Muscle of back (tissue), 13 donors: Measurements from ENCODE around the gene PCDHB6. TPM values are rescaled to one million over a fixed set of nuclear protein-coding genes. Genes with fewer than 3 reads are reported as not detected.
A peak's percentile ranks its signal among the peaks of the same experiment; 100 is the strongest.
"Not testable (repeated sequence)": the region's sequence is repeated elsewhere in the genome, so short reads cannot be mapped to it uniquely, and the experiment has no call there.

Experiments
- DNase-seq, 3 donors: peaks; one replicate each; pipeline versions ENCODE4 v3.0.0 to v3.0.0-alpha.2; 2013
- long read RNA-seq, 9 donors: transcript quantifications; one replicate each; lab custom pipeline, GENCODE V29; 2026
- polyA plus RNA-seq, 10 donors: library from polyadenylated mRNA; unstranded; fragments of 120-200 nt; gene quantifications; one replicate each; pipeline ENCODE4 v1.2.1, GENCODE V29; 2013; ENCODE audit not compliant: insufficient read length in 10 of 10

Gene PCDHB6
- polyA plus RNA-seq = 1 to 10 TPM; 1.3 to 2.5 (median 1.8) TPM
- long read RNA-seq, donor 1 = 0 reads
- long read RNA-seq, donor 2 = 0 reads
- long read RNA-seq, donor 3 = 0 reads
- long read RNA-seq, donor 4 = 0 reads
- long read RNA-seq, donor 5, partial matches to known transcripts = 0 of 1 reads
- long read RNA-seq, donor 5, other reads (novel, unspliced or antisense) = 0 of 1 reads
- long read RNA-seq, donor 6 = 0 reads
- long read RNA-seq, donor 7, partial matches to known transcripts = 0 of 3 reads
- long read RNA-seq, donor 7, other reads (novel, unspliced or antisense) = 0 of 3 reads
- long read RNA-seq, donor 8, transcript PCDHB6-201 (1 exons, 3,266 nt) = major isoform, 5 of 5 reads
- long read RNA-seq, donor 8, partial matches to known transcripts = 0 of 5 reads
- long read RNA-seq, donor 8, other reads (novel, unspliced or antisense) = 0 of 5 reads
- long read RNA-seq, donor 9 = 0 reads

DNA sequence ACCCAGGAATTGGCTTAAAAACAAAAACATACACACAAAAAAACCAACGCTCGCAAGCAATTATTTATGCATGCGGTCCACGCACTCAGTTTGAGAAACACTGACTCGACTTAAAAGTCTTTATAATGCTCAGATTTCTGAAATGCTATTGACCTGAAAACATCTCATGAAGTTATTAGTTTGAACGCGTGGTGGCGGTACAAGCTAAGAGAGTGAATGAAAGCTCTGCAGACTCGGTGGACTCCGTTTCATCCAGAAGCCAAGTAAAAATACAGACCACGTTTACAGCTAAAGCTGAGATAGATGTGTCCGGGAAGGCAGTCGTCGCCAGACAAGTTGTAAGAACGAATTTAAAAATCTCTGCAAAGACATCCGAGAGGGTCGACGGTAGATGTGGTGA is at the start of gene PCDHB6:
TSS of gene PCDHB6 (plus strand) at position 246 of the 400 bp plus-strand sequence. CDS start 201 bp downstream, outside the sequence.
- DNase-seq = peak in 1 of 3 donors; percentile 5

DNA sequence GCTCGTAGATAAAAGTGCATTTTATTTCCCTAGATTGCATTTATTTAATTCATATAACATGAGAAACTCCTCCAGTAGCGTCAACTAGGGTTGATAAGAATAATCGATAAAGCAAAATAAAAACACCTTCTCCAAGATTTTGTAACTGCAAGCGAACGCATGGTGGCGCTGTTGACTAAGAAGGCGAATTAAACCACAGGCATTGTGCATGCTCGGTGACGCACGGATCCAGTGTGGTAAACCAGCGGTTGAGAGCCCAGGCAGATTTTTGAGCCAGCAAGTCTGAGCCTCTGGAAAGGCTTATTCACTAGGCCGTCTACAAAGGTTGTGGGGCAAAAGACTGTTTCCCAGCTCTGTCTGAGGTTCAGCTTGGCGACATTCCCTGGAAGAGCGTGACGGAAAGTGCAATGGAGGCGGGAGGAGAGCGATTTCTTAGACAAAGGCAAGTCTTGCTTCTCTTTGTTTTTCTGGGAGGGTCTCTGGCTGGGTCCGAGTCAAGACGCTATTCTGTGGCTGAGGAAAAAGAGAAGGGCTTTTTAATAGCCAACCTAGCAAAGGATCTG is 49.5 kb upstream of the PCDHB6 start, which contains the start of gene PCDHB3:
TSS of gene PCDHB3 (plus strand) at position 231 of the 563 bp plus-strand sequence. CDS start at position 408, 177 bp downstream.
- peak in 1 of 3 donors; percentile 32 for DNase-seq

DNA sequence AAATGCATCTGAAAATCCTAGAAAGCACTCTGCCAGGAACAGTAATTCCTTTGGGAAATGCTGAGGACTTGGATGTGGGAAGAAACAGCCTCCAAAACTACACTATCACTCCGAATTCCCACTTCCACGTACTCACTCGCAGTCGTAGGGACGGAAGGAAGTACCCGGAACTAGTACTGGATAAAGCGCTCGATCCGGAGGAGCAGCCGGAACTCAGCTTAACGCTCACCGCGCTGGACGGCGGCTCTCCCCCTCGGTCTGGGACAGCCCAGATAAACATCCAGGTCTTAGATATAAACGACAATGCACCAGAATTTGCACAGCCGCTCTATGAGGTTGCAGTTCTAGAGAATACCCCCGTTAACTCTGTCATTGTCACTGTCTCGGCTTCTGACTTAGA is 48.8 kb upstream of the PCDHB6 start:
- no peak for DNase-seq

DNA sequence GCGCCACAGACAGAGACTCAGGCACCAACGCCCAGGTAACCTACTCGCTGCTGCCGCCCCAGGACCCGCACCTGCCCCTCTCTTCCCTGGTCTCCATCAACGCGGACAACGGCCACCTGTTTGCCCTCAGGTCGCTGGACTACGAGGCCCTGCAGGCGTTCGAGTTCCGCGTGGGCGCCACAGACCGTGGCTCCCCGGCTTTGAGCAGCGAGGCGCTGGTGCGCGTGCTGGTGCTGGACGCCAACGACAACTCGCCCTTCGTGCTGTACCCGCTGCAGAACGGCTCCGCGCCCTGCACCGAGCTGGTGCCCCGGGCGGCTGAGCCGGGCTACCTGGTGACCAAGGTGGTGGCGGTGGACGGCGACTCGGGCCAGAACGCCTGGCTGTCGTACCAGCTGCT is 47.8 kb upstream of the PCDHB6 start:
- DNase-seq = not testable (repeated sequence)

DNA sequence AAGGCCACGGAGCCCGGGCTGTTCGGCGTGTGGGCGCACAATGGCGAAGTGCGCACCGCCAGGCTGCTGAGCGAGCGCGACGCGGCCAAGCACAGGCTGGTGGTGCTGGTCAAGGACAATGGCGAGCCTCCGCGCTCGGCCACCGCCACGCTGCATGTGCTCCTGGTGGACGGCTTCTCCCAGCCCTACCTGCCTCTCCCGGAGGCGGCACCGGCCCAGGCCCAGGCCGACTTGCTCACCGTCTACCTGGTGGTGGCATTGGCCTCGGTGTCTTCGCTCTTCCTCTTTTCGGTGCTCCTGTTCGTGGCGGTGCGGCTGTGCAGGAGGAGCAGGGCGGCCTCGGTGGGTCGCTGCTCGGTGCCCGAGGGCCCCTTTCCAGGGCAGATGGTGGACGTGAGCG is 47.4 kb upstream of the PCDHB6 start:
- DNase-seq = not testable (repeated sequence)

DNA sequence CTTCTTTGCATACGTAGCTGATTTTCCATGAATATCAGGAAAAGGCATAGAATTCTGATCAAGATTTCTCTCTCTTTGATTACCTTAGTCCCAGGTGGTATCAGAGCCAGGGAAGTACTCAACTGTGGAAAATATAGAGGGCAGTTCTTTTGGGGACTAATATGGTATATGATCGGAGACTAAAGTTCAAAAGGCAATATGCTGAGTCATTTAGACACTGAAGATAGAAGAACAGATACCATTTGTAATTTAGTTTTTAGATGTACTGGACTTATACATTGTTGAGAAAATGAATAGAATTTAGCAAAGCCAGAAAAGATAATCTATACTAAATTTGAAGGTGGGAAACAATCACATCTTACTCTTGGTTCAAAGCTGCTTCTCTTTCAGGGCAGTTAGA is 44.5 kb upstream of the PCDHB6 start:
- no peak for DNase-seq

DNA sequence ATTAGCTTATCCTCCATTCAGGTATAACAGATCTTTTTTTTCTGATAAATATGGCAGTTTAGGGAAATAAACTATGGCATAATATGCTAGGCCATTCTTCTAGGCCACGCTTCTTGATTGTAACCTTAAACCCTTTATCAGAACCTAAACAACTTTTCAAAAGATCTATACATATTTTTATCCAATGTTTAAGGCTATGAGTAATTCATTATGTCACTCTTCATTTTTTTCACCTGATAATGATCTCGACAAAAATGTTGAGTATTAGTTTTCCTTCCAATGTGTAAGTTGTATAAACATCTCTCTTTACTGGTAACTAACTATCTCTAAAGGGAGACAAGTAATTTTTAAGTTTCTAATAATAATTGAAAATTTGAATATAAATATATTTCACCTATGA is 30.6 kb upstream of the PCDHB6 start:
- DNase-seq = no peak

DNA sequence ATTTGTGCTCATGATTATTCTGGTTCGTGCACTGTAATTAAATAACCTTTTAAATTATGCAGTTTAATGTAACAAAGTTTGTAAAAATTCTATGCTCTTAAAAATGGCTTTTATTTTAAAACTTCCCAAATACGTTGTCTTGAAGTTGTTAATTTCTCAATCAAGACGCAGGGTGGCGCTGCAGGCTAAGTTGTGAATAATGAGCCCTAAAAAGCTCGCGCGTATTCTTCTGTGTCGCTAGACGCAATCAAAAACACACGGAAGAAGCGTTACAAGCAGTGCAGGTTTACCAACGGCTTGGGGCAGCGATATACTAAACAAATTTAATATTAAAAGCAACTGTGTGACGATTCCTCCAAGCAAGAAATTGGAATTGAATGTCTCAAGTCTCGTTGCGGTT is 28.3 kb upstream of the PCDHB6 start, which contains the start of gene PCDHB4:
TSS of gene PCDHB4 (plus strand) at position 256 of the 400 bp plus-strand sequence. CDS start 181 bp downstream, outside the sequence.
- peak in 2 of 3 donors; percentile 41 to 42 for DNase-seq

DNA sequence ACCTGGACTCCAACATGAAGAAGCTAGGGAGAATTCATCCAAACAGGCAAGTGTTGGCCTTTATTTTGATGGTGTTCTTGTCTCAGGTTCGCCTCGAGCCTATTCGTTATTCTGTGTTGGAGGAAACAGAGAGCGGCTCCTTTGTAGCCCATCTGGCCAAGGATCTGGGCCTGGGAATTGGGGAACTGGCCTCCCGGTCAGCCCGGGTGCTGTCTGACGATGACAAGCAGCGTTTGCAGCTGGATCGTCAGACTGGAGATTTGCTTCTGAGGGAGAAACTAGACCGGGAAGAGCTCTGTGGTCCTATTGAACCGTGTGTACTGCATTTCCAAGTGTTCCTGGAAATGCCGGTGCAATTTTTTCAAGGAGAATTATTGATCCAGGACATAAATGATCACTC is 27.9 kb upstream of the PCDHB6 start:
- DNase-seq = peak in 1 of 3 donors; percentile 3

DNA sequence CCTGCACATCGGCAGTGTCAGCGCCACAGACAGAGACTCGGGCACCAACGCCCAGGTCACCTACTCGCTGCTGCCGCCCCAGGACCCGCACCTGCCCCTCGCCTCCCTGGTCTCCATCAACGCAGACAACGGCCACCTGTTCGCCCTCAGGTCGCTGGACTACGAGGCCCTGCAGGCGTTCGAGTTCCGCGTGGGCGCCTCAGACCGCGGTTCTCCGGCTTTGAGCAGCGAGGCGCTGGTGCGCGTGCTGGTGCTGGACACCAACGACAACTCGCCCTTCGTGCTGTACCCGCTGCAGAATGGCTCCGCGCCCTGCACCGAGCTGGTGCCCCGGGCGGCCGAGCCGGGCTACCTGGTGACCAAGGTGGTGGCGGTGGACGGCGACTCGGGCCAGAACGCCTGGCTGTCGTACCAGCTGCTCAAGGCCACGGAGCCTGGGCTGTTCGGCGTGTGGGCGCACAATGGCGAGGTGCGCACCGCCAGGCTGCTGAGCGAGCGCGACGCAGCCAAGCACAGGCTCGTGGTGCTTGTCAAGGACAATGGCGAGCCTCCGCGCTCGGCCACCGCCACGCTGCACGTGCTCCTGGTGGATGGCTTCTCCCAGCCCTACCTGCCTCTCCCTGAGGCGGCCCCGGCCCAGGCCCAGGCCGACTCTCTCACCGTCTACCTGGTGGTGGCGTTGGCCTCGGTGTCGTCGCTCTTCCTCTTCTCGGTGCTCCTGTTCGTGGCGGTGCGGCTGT is 26.3 kb upstream of the PCDHB6 start:
- DNase-seq = not testable (repeated sequence)

DNA sequence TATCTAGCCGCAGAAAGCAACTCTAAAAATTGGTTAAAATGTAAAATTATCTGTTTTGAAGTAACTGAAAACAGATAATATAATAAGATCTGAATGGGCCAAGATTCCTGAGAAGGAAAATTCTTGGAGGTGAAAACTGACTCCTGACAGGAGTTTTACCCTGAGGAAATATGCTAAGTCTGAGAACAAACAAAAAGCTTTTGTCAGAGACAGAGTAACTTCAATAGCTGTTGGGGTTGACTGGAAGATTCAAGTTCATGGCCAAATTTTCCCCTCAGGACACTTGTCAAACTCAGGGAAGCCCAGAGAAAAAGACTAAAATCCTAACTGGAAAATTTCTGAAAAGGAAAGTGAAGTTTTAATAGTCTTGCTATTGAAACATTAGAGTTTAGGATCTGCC is 22.6 kb upstream of the PCDHB6 start:
- DNase-seq = no peak

DNA sequence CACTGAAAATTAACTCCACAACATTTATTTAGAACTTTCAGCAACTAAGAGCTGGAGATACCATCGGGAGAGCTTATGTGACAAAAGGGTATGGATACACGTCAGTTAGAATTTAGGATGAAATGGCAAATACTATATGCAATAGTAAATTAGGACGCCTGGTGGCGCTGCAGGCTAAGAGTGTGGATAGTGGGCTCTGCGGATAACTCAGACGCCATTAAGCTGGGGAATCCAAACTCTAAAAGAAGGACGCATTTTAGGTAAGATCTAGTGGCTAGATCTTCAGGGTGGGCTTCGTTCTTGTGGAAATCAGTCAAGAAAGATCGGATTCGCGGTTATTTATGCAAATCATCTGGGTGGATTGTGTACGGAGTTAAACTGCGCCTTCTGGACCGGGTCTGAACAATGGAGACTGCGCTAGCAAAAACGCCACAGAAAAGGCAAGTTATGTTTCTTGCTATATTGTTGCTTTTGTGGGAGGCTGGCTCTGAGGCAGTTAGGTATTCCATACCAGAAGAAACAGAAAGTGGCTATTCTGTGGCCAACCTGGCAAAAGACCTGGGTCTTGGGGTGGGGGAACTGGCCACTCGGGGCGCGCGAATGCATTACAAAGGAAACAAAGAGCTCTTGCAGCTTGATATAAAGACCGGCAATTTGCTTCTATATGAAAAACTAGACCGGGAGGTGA is 14.7 kb upstream of the PCDHB6 start, which contains the start of gene PCDHB5:
TSS of gene PCDHB5 (plus strand) at position 177 of the 688 bp plus-strand sequence. CDS start at position 406, 229 bp downstream.
- DNase-seq = peak in 2 of 3 donors; percentile 8 to 14

DNA sequence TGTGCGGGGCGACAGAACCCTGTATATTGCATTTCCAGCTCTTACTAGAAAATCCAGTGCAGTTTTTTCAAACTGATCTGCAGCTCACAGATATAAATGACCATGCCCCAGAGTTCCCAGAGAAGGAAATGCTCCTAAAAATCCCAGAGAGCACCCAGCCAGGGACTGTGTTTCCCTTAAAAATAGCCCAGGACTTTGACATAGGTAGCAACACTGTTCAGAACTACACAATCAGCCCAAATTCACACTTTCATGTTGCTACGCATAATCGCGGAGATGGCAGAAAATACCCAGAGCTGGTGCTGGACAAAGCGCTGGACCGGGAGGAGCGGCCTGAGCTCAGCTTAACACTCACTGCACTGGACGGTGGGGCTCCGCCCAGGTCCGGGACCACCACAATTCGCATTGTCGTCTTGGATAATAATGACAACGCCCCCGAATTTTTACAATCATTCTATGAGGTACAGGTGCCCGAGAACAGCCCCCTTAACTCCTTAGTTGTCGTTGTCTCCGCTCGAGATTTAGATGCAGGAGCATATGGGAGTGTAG is 14.1 kb upstream of the PCDHB6 start:
- no peak for DNase-seq

DNA sequence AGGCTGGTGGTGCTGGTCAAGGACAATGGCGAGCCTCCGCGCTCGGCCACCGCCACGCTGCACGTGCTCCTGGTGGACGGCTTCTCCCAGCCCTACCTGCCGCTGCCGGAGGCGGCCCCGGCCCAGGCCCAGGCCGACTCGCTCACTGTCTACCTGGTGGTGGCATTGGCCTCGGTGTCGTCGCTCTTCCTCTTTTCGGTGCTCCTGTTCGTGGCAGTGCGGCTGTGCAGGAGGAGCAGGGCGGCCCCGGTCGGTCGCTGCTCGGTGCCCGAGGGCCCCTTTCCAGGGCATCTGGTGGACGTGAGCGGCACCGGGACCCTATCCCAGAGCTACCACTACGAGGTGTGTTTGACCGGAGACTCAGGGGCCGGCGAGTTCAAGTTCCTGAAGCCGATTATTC is 12.5 kb upstream of the PCDHB6 start:
- not testable (repeated sequence) for DNase-seq

DNA sequence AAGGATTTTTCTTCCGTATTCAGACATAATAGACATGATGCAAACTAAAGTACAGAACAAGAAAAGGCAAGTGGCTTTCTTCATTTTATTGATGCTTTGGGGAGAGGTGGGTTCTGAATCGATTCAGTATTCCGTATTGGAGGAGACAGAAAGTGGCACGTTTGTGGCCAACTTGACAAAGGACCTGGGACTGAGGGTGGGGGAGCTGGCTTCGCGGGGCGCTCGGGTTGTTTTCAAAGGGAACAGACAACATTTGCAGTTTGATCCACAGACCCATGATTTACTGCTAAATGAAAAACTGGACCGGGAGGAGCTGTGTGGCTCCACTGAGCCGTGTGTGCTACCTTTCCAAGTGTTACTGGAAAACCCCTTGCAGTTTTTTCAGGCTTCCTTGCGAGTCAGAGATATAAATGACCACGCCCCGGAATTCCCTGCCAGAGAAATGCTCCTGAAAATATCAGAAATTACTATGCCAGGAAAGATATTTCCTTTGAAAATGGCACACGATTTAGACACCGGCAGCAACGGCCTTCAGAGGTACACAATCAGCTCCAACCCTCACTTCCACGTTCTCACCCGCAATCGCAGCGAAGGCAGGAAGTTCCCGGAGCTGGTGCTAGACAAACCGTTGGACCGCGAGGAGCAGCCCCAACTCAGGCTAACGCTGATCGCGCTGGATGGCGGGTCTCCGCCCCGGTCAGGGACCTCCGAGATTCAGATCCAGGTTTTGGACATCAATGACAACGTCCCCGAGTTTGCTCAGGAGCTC is 551 bp downstream of the PCDHB6 start:
- DNase-seq = no peak

DNA sequence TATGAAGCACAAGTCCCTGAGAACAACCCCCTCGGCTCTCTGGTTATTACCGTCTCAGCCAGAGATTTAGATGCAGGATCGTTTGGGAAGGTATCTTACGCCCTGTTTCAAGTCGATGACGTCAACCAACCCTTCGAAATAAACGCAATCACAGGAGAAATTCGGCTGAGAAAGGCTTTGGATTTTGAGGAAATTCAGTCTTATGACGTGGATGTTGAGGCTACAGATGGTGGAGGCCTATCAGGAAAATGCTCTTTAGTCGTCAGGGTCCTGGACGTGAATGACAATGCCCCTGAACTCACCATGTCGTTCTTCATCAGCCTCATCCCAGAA is 1.1 kb downstream of the PCDHB6 start:
- no peak for DNase-seq

DNA sequence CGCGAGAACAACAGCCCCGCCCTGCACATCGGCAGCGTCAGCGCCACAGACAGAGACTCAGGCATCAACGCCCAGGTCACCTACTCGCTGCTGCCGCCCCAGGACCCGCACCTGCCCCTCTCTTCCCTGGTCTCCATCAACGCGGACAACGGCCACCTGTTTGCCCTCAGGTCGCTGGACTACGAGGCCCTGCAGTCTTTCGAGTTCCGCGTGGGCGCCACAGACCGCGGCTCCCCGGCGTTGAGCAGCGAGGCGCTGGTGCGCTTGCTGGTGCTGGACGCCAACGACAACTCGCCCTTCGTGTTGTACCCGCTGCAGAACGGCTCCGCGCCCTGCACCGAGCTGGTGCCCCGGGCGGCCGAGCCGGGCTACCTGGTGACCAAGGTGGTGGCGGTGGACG is 1.8 kb downstream of the PCDHB6 start:
- DNase-seq = not testable (repeated sequence)

DNA sequence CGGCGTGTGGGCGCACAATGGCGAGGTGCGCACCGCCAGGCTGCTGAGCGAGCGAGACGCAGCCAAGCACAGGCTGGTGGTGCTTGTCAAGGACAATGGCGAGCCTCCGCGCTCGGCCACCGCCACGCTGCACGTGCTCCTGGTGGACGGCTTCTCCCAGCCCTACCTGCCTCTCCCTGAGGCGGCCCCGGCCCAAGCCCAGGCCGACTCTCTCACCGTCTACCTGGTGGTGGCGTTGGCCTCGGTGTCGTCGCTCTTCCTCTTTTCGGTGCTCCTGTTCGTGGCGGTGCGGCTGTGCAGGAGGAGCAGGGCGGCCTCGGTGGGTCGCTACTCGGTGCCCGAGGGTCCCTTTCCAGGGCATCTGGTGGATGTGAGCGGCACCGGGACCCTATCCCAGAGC is 2.2 kb downstream of the PCDHB6 start:
- DNase-seq = not testable (repeated sequence)

DNA sequence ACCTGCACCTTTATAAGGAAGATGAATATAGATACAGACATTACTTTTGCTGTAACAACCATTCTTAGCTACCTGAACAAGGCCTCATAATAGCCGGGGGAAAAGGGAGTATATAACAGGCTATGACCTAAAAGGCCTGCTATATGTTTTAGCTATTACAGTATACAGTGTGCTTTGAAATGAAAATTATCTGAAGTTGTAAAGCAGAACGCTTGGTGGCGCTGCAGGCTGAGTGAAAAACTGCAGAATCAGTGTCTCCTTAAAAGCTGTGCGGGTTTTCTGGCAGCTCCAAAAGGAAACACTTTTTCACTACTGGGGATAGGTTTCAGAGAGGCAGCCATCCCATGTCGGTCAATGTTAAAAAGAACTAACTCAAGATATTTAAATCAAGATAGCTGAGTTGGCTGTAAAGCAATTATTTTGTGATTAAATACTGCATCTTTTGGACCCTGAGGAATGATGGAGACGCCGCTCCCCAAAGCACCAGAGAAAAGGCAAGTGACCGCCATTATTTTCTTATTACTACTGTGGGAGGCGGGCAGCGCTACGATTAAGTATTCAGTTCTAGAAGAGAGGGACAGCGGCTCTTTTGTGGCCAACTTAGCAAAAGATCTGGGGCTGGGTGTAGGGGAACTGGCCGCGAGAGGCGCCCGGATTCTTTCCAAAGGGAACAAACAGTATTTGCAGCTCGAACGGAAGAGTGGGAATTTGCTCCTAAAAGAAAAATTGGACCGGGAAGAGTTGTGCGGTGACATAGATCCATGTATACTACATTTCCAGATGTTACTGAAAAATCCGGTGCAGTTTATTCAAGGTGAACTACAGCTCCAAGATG is 5.9 kb downstream of the PCDHB6 start:
- DNase-seq = no peak
